ENCODE measurements around the gene GALNT1.

The GALNT1 gene

GRCh38 chr18:35682281-35682867, 100.8 kb downstream of the GALNT1 start:
- no peak for DNase-seq (ENCODE audit: low read depth)
- TF ChIP-seq, protein P1, sequence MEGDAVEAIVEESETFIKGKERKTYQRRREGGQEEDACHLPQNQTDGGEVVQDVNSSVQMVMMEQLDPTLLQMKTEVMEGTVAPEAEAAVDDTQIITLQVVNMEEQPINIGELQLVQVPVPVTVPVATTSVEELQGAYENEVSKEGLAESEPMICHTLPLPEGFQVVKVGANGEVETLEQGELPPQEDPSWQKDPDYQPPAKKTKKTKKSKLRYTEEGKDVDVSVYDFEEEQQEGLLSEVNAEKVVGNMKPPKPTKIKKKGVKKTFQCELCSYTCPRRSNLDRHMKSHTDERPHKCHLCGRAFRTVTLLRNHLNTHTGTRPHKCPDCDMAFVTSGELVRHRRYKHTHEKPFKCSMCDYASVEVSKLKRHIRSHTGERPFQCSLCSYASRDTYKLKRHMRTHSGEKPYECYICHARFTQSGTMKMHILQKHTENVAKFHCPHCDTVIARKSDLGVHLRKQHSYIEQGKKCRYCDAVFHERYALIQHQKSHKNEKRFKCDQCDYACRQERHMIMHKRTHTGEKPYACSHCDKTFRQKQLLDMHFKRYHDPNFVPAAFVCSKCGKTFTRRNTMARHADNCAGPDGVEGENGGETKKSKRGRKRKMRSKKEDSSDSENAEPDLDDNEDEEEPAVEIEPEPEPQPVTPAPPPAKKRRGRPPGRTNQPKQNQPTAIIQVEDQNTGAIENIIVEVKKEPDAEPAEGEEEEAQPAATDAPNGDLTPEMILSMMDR (IDR thresholded peaks at IDR 0.05; ENCODE audit: insufficient read depth, low read depth, low read length, missing control alignments): no peak
- no peak overlapping the region for H3K4me3 ChIP-seq (ENCODE audit: low read depth, low read length)

DNA sequence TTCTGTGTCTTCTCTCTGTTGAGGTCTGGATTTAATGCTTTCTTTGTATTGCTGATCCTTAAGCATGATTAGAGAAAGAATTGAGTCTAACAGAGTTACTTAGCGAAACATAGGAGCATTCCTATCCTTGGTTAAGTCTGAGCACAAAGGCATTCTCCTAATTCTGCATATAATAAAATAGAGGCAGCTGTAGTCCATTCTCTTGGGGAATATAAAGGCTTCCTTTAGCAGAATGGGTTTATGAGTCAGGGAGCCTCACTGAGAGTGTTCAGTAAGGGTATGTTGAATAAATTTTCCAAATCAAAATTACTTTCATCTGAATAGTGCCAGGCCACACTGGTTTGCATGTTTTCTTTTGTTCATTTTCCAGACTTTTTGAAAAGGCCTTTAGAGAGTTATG, 101.5 kb downstream of the GALNT1 start:
- no peak overlapping the region for H3K4me3 ChIP-seq (ENCODE audit: low read depth, low read length)
- no peak for DNase-seq (ENCODE audit: low read depth)
- TF ChIP-seq, protein P1 (IDR thresholded peaks at IDR 0.05; ENCODE audit: insufficient read depth, low read depth, low read length, missing control alignments): no peak

DNA sequence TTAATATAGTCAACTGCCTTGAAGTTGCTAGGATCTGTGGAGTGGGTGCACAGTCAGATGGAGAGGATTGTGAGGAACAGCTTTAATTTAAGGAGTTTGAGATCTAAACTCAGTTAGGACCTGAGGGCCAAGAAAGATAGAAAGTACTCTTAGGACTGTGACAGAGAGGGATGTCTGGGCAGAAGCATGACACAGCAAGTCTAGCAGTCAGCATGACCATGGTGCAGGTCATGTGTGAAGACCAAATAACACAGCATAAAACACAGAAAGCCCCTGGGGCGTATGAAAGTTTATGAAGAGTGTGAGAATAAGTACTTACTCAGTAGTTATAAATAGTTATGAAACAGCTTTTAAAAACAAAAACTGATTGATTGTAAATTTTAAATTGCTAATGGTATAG, 107.2 kb downstream of the GALNT1 start:
- no peak overlapping the region for H3K4me3 ChIP-seq (ENCODE audit: low read depth, low read length)
- peak; percentile 71 for DNase-seq (ENCODE audit: low read depth)
- TF ChIP-seq, protein P1 (IDR thresholded peaks at IDR 0.05; ENCODE audit: insufficient read depth, low read depth, low read length, missing control alignments): no peak

GRCh38 chr18:35689728-35690127, 108.2 kb downstream of the GALNT1 start:
- DNase-seq (ENCODE audit: low read depth): no peak
- TF ChIP-seq, protein P1 (IDR thresholded peaks at IDR 0.05; ENCODE audit: insufficient read depth, low read depth, low read length, missing control alignments): no peak
- H3K4me3 ChIP-seq (ENCODE audit: low read depth, low read length): no peak overlapping the region

- TF ChIP-seq, protein P1 (IDR thresholded peaks at IDR 0.05; ENCODE audit: insufficient read depth, low read depth, low read length, missing control alignments): no peak
- H3K4me3 ChIP-seq (ENCODE audit: low read depth, low read length): no peak overlapping the region
- no peak for DNase-seq (ENCODE audit: low read depth)
These were observed 110.1 kb downstream of the GALNT1 start for GRCh38 chr18:35691625-35692024.

DNA sequence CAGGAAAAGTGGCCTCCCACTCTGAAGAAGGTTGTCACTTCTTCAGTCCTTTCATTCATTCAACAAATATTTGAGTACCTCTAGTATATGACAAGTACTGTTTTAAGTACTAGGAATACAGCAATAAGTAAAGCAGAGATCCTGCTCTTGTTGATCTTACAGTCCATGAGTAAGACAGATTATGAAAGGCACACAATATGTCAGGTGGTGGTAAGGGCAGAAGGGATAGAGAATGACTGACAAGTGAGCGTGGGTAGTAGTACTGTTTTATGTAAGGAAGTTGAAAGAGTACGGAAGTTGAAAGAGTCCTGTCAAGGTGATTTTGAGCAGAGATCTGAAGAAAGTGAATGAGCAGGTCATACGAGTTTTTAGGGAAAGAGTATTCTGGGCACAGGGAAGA, 111.3 kb downstream of the GALNT1 start:
- DNase-seq (ENCODE audit: low read depth): no peak
- TF ChIP-seq, protein P1 (IDR thresholded peaks at IDR 0.05; ENCODE audit: insufficient read depth, low read depth, low read length, missing control alignments): no peak
- no peak overlapping the region for H3K4me3 ChIP-seq (ENCODE audit: low read depth, low read length)

DNA sequence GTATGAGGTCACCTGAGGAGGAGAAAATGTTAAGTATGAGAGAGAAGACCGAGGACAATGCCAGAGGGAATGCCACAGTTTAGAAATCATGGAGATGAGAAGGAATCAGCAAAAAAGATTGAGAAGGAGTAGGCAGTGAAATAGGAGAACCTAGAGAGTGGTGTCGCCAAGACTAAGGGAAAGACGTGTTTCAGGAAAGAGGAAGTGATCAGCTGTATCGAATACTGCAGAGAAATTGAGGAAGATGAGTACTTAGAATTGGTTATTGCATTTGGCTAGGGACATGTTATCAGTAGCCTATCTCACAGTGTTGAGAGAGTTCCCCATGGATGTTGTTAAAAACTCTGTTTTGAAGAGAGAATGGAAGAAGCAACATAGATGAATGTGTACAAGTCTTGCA, 112.3 kb downstream of the GALNT1 start:
- TF ChIP-seq, protein P1 (IDR thresholded peaks at IDR 0.05; ENCODE audit: insufficient read depth, low read depth, low read length, missing control alignments): no peak
- no peak overlapping the region for H3K4me3 ChIP-seq (ENCODE audit: low read depth, low read length)
- DNase-seq (ENCODE audit: low read depth): no peak
